ENCODE data around the gene PLXNB1. TPM values are rescaled to one million over a fixed set of nuclear protein-coding genes. Genes with fewer than 3 reads are reported as not detected.
"Not testable (repeated sequence)": the region's sequence is repeated elsewhere in the genome, so short reads cannot be mapped to it uniquely, and the experiment has no call there.

The PLXNB1 gene
- total RNA-seq, 1 experiment from 2014 or later, result 24.6 TPM

DNA sequence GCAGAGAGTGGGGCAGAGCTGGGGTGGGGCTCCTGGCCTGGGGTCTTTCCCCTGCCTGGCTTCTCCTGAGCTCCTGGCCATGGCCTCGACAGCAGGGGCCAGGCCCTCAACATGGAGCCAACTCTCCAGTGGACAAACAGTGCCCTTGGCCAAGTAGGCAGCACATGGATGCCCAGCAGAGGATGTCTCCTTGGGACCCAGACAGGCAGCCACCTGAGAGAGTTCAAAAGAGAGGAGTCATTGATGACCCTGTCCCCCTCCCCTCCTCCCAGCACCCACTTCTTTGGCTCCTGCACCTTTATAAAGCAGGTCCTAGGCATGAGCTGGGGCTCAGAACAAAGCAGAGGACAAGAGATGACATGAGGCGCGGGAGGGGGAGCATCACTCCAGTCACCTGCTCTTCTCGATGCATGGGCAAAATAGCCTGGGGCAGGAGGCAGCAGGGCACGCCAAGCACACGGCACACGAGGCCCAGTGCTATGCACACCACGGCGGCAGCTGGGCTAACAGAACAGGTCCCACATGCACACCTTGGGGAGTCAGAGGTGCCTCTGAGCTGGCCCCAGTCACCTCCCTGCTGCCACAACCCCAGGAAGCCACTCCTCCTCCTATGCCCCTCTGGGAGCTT, 46.7 kb upstream of the PLXNB1 start:
- ChIA-PET CTCF (interaction anchor here (0.6 kb wide), 1 partner anchor 37 kb away, joined by 5 read pairs; no protein-coding TSS in a partner anchor), POLR2A (ENCODE audit: low non-redundant PET) (no interaction called here)
- Histone ChIP-seq H3K27ac (ENCODE audit: low read depth, low read length, poor library complexity, severe bottlenecking) (no peak overlapping the region), H3K9me3 (ENCODE audit: low read depth, low read length, poor library complexity, severe bottlenecking) (no peaks in the 10 kb centered on the region), H3K27me3 (replicated peaks; ENCODE audit: insufficient read depth, low read depth, low read length, poor library complexity) (no peaks in the 10 kb centered on the region), H3K36me3 (ENCODE audit: insufficient read depth, low read length, poor library complexity, severe bottlenecking) (no peaks in the 10 kb centered on the region), H3K4me1 (ENCODE audit: insufficient read depth, low read length, poor library complexity, severe bottlenecking) (peaks cover 6% of the 10 kb centered on the region), H3K4me3 (ENCODE audit: low read depth, low read length, poor library complexity, severe bottlenecking) (no peak overlapping the region)
- TF ChIP-seq EZH2 (IDR thresholded peaks at IDR 0.05; ENCODE audit: borderline replicate concordance, low read depth, low read length, poor library complexity, severe bottlenecking) (no peak), CTCF (conservative IDR thresholded peaks at IDR 0.05; ENCODE audit: low read depth, low read length) (no peak)
- intact Hi-C loops (cut with micrococcal nuclease; ENCODE audit: unreplicated experiment), result loop anchor here (10.0 kb wide), 1 partner anchor 68 kb away; no protein-coding TSS in a partner anchor
- no peak for DNase-seq (ENCODE audit: low spot score)
- no TSS peak for BruUV-seq (replicated peaks)

DNA sequence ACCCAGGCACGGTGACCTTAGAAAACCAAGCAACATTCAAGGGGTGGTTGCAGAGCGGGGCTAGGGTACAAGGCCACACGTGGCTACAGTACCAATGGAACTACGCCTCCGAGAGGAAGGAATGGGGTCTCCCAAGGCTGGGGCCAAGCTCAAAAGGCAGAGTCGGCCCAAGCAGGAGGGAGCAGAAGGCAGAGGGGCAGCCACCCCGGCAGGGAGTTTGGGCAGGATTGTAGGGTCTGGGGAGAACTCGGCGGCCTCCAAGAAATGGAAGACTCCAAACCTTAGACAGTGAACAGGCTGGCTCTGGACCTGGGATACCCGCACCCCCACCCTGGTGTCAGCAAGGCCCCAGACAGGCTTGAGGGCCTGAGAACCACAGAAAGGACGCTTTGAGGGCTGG, 45.3 kb upstream of the PLXNB1 start:
- BruUV-seq (replicated peaks), result no TSS peak
- H3K4me3 ChIP-seq (ENCODE audit: low read depth, low read length, poor library complexity, severe bottlenecking), result no peak overlapping the region
- no peak for DNase-seq (ENCODE audit: low spot score)
- ChIA-PET POLR2A (ENCODE audit: low non-redundant PET) (no interaction called here), CTCF (no interaction called here)
- intact Hi-C loops (cut with micrococcal nuclease; ENCODE audit: unreplicated experiment), result loop anchor here (10.0 kb wide), 1 partner anchor 70 kb away; no protein-coding TSS in a partner anchor
- no peak overlapping the region for H3K27ac ChIP-seq (ENCODE audit: low read depth, low read length, poor library complexity, severe bottlenecking)
- H3K9me3 ChIP-seq (ENCODE audit: low read depth, low read length, poor library complexity, severe bottlenecking), result no peaks in the 10 kb centered on the region
- H3K27me3 ChIP-seq (replicated peaks; ENCODE audit: insufficient read depth, low read depth, low read length, poor library complexity), result no peaks in the 10 kb centered on the region
- peaks cover 6% of the 10 kb centered on the region for H3K4me1 ChIP-seq (ENCODE audit: insufficient read depth, low read length, poor library complexity, severe bottlenecking)
- no peaks in the 10 kb centered on the region for H3K36me3 ChIP-seq (ENCODE audit: insufficient read depth, low read length, poor library complexity, severe bottlenecking)
- TF ChIP-seq CTCF (conservative IDR thresholded peaks at IDR 0.05; ENCODE audit: low read depth, low read length) (no peak), EZH2 (IDR thresholded peaks at IDR 0.05; ENCODE audit: borderline replicate concordance, low read depth, low read length, poor library complexity, severe bottlenecking) (no peak)

- DNase-seq (ENCODE audit: low spot score), result no peak
- H3K9me3 ChIP-seq (ENCODE audit: low read depth, low read length, poor library complexity, severe bottlenecking), result no peaks in the 10 kb centered on the region
- BruUV-seq (replicated peaks), result no TSS peak
- peaks cover 6% of the 10 kb centered on the region for H3K4me1 ChIP-seq (ENCODE audit: insufficient read depth, low read length, poor library complexity, severe bottlenecking)
- intact Hi-C loops (cut with micrococcal nuclease; ENCODE audit: unreplicated experiment), result loop anchor here (10.0 kb wide), 1 partner anchor 70 kb away; no protein-coding TSS in a partner anchor
- ChIA-PET POLR2A (ENCODE audit: low non-redundant PET) (no interaction called here), CTCF (no interaction called here)
- H3K27me3 ChIP-seq (replicated peaks; ENCODE audit: insufficient read depth, low read depth, low read length, poor library complexity), result no peaks in the 10 kb centered on the region
- no peak overlapping the region for H3K4me3 ChIP-seq (ENCODE audit: low read depth, low read length, poor library complexity, severe bottlenecking)
- TF ChIP-seq CTCF (conservative IDR thresholded peaks at IDR 0.05; ENCODE audit: low read depth, low read length), result no peak
- TF ChIP-seq EZH2 (IDR thresholded peaks at IDR 0.05; ENCODE audit: borderline replicate concordance, low read depth, low read length, poor library complexity, severe bottlenecking), result no peak
- no peaks in the 10 kb centered on the region for H3K36me3 ChIP-seq (ENCODE audit: insufficient read depth, low read length, poor library complexity, severe bottlenecking)
- no peak overlapping the region for H3K27ac ChIP-seq (ENCODE audit: low read depth, low read length, poor library complexity, severe bottlenecking)
These were observed 44.7 kb upstream of the PLXNB1 start for GRCh38 chr3:48474619-48475018.

DNA sequence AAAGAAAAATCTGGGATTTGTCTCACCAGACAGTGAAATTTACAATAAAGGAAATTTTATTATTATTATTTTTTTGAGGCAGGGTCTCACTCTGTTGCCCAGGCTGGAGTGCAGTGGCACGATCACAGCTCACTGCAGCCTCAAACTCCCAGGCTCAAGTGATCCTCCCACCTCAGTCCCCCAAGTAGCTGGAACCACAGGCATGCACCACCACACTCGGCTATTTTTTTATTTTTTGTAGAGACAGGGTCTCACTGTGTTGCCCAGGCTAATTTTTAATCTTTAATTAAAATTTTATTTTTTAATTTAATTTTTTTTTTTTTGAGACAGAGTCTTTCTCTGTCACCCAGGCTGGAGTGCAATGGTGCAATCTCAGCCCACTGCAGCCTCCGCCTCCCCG, 44.1 kb upstream of the PLXNB1 start:
- H3K4me1 ChIP-seq (ENCODE audit: insufficient read depth, low read length, poor library complexity, severe bottlenecking); POLR2A ChIA-PET (ENCODE audit: low non-redundant PET); H3K27ac ChIP-seq (ENCODE audit: low read depth, low read length, poor library complexity, severe bottlenecking); H3K4me3 ChIP-seq (ENCODE audit: low read depth, low read length, poor library complexity, severe bottlenecking); H3K27me3 ChIP-seq (replicated peaks; ENCODE audit: insufficient read depth, low read depth, low read length, poor library complexity); DNase-seq (ENCODE audit: low spot score); H3K9me3 ChIP-seq (ENCODE audit: low read depth, low read length, poor library complexity, severe bottlenecking); CTCF ChIA-PET; H3K36me3 ChIP-seq (ENCODE audit: insufficient read depth, low read length, poor library complexity, severe bottlenecking); BruUV-seq (replicated peaks): not testable (repeated sequence)
- intact Hi-C loops (cut with micrococcal nuclease; ENCODE audit: unreplicated experiment), result loop anchor here (10.0 kb wide), 1 partner anchor 71 kb away; no protein-coding TSS in a partner anchor
